ENCODE measurements around the gene GPR162.

GRCh38 chr12:6840330-6840729 is 18.7 kb downstream of the GPR162 start:
- TF ChIP-seq CTCF (IDR thresholded peaks at IDR 0.05), result no peak
- no peak for TF ChIP-seq POLR2AphosphoS5 (IDR thresholded peaks at IDR 0.05)
- TF ChIP-seq POLR2A (IDR thresholded peaks at IDR 0.05), result no peak
